HepG2 (cell line): ENCODE results near the gene SASH1. TPM values are rescaled to one million over a fixed set of nuclear protein-coding genes. Genes with fewer than 3 reads are reported as not detected.

Experiments
- ATAC-seq: fragments of 200-7000 bp; cut with Tn5 transposase; 3 replicates; pipeline ENCODE4 v1.9.1; 2020; ENCODE audit warnings: mild to moderate bottlenecking, moderate library complexity
- BruUV-seq: library from RNA; stranded (reverse); fragments of 400-500 nt; replicated peaks from 2 replicates; lab custom pipeline; 2021; lab: Mats Ljungman, UMichigan
- CTCF ChIA-PET: fragments of 300-600 bp; formaldehyde crosslinking; extraction: SDS; loops from one replicate; lab custom pipeline; 2021; ENCODE audit warnings: low total read pairs, inconsistent platforms, low intra/inter-chr PET ratio; lab: Yijun Ruan, JAX
- POLR2A ChIA-PET: fragments of 350-600 bp; sonication (Branson Sonifier 250); formaldehyde crosslinking; loops from one replicate; lab custom pipeline; 2020; ENCODE audit warnings: antibody characterized with exemption, inconsistent platforms; lab: Yijun Ruan, JAX
- DNase-seq: peaks from one replicate; pipeline ENCODE4 v3.0.0-alpha.2; 2015; ENCODE audit warnings: low spot score
- FAIRE-seq: peaks from 3 replicates; lab custom pipeline; 2011; peaks lifted over from hg19 to GRCh38; lab: Jason Lieb, UNC
- H2AFZ ChIP-seq: one replicate; pipeline ENCODE4 v1.6.1; 2011; ENCODE audit warnings: low read length, inconsistent platforms
- H3K27ac ChIP-seq: fragments of 300-600 bp; 3 replicates; pipeline ENCODE4 v1.8.0; 2011; ENCODE audit warnings: mixed run types, mild to moderate bottlenecking, mixed read lengths, low read length, inconsistent platforms; ENCODE audit not compliant: insufficient read depth; ENCODE audit errors: extremely low read length
- H3K27me3 ChIP-seq, 2 experiments: fragments of 200-600 bp in 1 of 2; 2 replicates in 1 of 2; 3 replicates in 1 of 2; pipeline versions ENCODE4 v1.6.0 to v1.8.0; 2011; ENCODE audit warnings: low read length in 2 of 2, mild to moderate bottlenecking in 2 of 2, moderate library complexity in 2 of 2, inconsistent platforms in 1 of 2; ENCODE audit not compliant: insufficient read depth in 2 of 2, control insufficient read depth in 1 of 2
- H3K36me3 ChIP-seq, 2 experiments: fragments of 200-600 bp in 1 of 2; replicated peaks in 1 of 2; 2 replicates in 1 of 2; 3 replicates in 1 of 2; pipeline versions ENCODE4 v1.5.1 to v1.8.0; 2011; ENCODE audit warnings: low read length in 2 of 2, inconsistent platforms in 1 of 2; ENCODE audit not compliant: insufficient read depth in 2 of 2, control insufficient read depth in 1 of 2
- H3K4me1 ChIP-seq: 2 replicates; pipeline ENCODE4 v1.5.1; 2012; ENCODE audit warnings: low read length, inconsistent platforms; ENCODE audit not compliant: insufficient read depth
- H3K4me2 ChIP-seq: 2 replicates; pipeline ENCODE4 v1.6.0; 2011; ENCODE audit warnings: low read depth, low read length, inconsistent platforms
- H3K4me3 ChIP-seq, 3 experiments: fragments of 200-600 bp in 1 of 3; sonication (generic), shearing (Covaris generic) in 1 of 3; replicated peaks in 1 of 3; 2 replicates each; pipeline ENCODE4 v1.5.1; 2011 to 2016; ENCODE audit warnings: low read length in 3 of 3, inconsistent platforms in 2 of 3, low read depth in 2 of 3, mild to moderate bottlenecking in 2 of 3, control low read depth in 1 of 3, mixed read lengths in 1 of 3; ENCODE audit not compliant: insufficient read depth in 1 of 3
- H3K79me2 ChIP-seq: one replicate; pipeline ENCODE4 v1.6.1; 2011; ENCODE audit warnings: low read length, inconsistent platforms; ENCODE audit not compliant: insufficient read depth
- H3K9ac ChIP-seq: 2 replicates; pipeline ENCODE4 v1.6.0; 2011; ENCODE audit warnings: mild to moderate bottlenecking, low read depth, low read length, inconsistent platforms; ENCODE audit not compliant: insufficient read depth
- H3K9me3 ChIP-seq: 2 replicates; pipeline ENCODE4 v1.5.1; 2012; ENCODE audit warnings: mild to moderate bottlenecking, low read length
- H4K20me1 ChIP-seq: 2 replicates; pipeline ENCODE4 v1.6.0; 2011; ENCODE audit warnings: inconsistent platforms, mild to moderate bottlenecking, low read length, moderate library complexity; ENCODE audit not compliant: insufficient read depth
- AHDC1 ChIP-seq: sonication (generic); formaldehyde crosslinking; IDR thresholded peaks from 2 replicates; pipeline ENCODE4 v1.5.1; 2020; ENCODE audit warnings: mild to moderate bottlenecking, missing genetic modification reagents, borderline replicate concordance
- ASH2L ChIP-seq: fragments of 300-600, 200-600 bp; sonication (generic); IDR thresholded peaks from 2 replicates; pipeline ENCODE4 v1.7.0; 2017; ENCODE audit warnings: low read depth, mild to moderate bottlenecking, moderate library complexity, mixed read lengths, low read length; ENCODE audit not compliant: insufficient read length
- GLMP ChIP-seq: sonication (generic); formaldehyde crosslinking; IDR thresholded peaks from 2 replicates; pipeline ENCODE4 v1.9.0; 2021; ENCODE audit warnings: missing genetic modification reagents, mild to moderate bottlenecking, borderline replicate concordance
- HNF4G ChIP-seq, 2 experiments: sonication (generic) in 1 of 2; formaldehyde crosslinking in 1 of 2; IDR thresholded peaks; 2 replicates each; pipeline versions ENCODE4 v1.4.0 to v1.6.1; 2011 to 2020; ENCODE audit warnings: borderline replicate concordance in 2 of 2, low read depth in 2 of 2, mild to moderate bottlenecking in 2 of 2, low read length in 1 of 2, missing genetic modification reagents in 1 of 2, moderate library complexity in 1 of 2
- KAT8 ChIP-seq: IDR thresholded peaks from 2 replicates; pipeline ENCODE4 v1.6.1; 2016; ENCODE audit warnings: missing genetic modification reagents, missing compliant biosample characterization
- NR2C2 ChIP-seq: sonication (generic); formaldehyde crosslinking; IDR thresholded peaks from 2 replicates; pipeline ENCODE4 v1.4.0; 2020; ENCODE audit warnings: missing genetic modification reagents, mild to moderate bottlenecking, moderate library complexity, borderline replicate concordance
- POLR2AphosphoS2 ChIP-seq: IDR thresholded peaks from 2 replicates; pipeline ENCODE4 v1.6.1; 2011; ENCODE audit warnings: low read depth, low read length, improper control_type of control experiment
- RARA ChIP-seq: IDR thresholded peaks from 2 replicates; pipeline ENCODE4 v1.6.1; 2016; ENCODE audit warnings: missing genetic modification reagents, missing compliant biosample characterization
- ZNF292 ChIP-seq: sonication (generic); formaldehyde crosslinking; IDR thresholded peaks from 2 replicates; pipeline ENCODE4 v1.8.1; 2022; ENCODE audit warnings: mild to moderate bottlenecking, low read depth, missing genetic modification reagents, borderline replicate concordance
- WGBS: methylation state at CpG from one replicate; pipeline ENCODE4 v1.1.6; 2017; ENCODE audit warnings: low lambda C conversion rate; 5-methylcytosine and 5-hydroxymethylcytosine counted together
- in situ Hi-C: cut with HindIII; loops from 2 replicates; pipeline ENCODE4 v1.10.0; 2017; ENCODE audit warnings: low pct_unique_long_range_greater_than_20kb; ENCODE audit not compliant: extremely low pct_ligation_motif_present
- intact Hi-C: fragments of 100-400 bp; cut with micrococcal nuclease; formaldehyde crosslinking; loops from one replicate; pipeline ENCODE4 v1.10.0; 2022; ENCODE audit not compliant: unreplicated experiment
- polyA plus RNA-seq, 8 experiments: library from polyadenylated mRNA; depleted of rRNA in 3 of 8; stranded (reverse) in 7 of 8; unstranded in 1 of 8; fragments of >200 nt; fragmentation: Illumina TruSeq in 4 of 8; extraction: Trizol in 4 of 8; gene quantifications; 2 replicates each; pipeline versions ENCODE4 v1.2.1 to v1.2.3, GENCODE V29; 2011 to 2016; ENCODE audit warnings: low read depth in 4 of 8, missing spikeins in 1 of 8, mixed read lengths in 1 of 8; ENCODE audit not compliant: insufficient read depth in 1 of 8
- total RNA-seq, 5 experiments: library from RNA; depleted of rRNA; stranded (reverse); fragments of >200 nt; fragmentation: Illumina TruSeq; extraction: Trizol; gene quantifications; 2 replicates each; pipeline ENCODE4 v1.2.3, GENCODE V29; 2016; ENCODE audit warnings: low read depth in 1 of 5
- TF ChIP-seq, protein P1 (sequence below): sonication (generic); formaldehyde crosslinking; conservative IDR thresholded peaks from 2 replicates; pipeline ENCODE4 v1.8.0; 2022; ENCODE audit warnings: mild to moderate bottlenecking, moderate library complexity, missing genetic modification reagents
- TF ChIP-seq, protein P2 (sequence below): sonication (generic); formaldehyde crosslinking; IDR thresholded peaks from 2 replicates; pipeline ENCODE4 v1.4.0; 2020; ENCODE audit warnings: low read depth, mild to moderate bottlenecking, missing genetic modification reagents

SASH1 gene
- total and polyA plus RNA-seq, 2 of the 13 experiments (the other 11 are each of a cell fraction or from before 2014, with no cell fraction given), result 7.5 to 8.2 TPM

GRCh38 chr6:148340586-148341297 is 1.9 kb upstream of the SASH1 start:
- Histone ChIP-seq H3K79me2 (peaks cover 13% of the 10 kb centered on the region), H3K27me3 (no peaks in the 10 kb centered on the region; a peak in 1 of 5 replicates), H3K27ac (no peak overlapping the region), H3K9me3 (no peaks in the 10 kb centered on the region), H3K4me2 (peak overlapping the region; percentile 95), H3K4me1 (peaks cover 39% of the 10 kb centered on the region), H3K4me3 (0 out of 6 replicates have a peak overlapping the region, but pooled peaks of 1 of the 3 experiments have one; percentile 82), H4K20me1 (0 out of 2 replicates have a peak, but pooled peaks cover 4% of the 10 kb centered on the region), H3K36me3 (no peaks in the 10 kb centered on the region), H3K9ac (no peak overlapping the region), H2AFZ (no peak overlapping the region)
- ChIA-PET CTCF (no interaction called here), POLR2A (interaction anchor here (0.5 to 0.8 kb wide), 2 partner anchors 9 to 47 kb away, joined by 3 read pairs; no protein-coding TSS in a partner anchor)
- ATAC-seq (no peak; the same call in 2 of the 3 replicates), FAIRE-seq (peak; percentile 50), DNase-seq (peak; percentile 48)
- no TSS peak for BruUV-seq
- in situ Hi-C loops (no loop called here), intact Hi-C loops (loop anchor here (5.0 kb wide), 2 partner anchors 33 to 57 kb away; no protein-coding TSS in a partner anchor)
- WGBS, result 53% methylated on average over 9 of the region's 9 CpGs
- TF ChIP-seq, protein P1, sequence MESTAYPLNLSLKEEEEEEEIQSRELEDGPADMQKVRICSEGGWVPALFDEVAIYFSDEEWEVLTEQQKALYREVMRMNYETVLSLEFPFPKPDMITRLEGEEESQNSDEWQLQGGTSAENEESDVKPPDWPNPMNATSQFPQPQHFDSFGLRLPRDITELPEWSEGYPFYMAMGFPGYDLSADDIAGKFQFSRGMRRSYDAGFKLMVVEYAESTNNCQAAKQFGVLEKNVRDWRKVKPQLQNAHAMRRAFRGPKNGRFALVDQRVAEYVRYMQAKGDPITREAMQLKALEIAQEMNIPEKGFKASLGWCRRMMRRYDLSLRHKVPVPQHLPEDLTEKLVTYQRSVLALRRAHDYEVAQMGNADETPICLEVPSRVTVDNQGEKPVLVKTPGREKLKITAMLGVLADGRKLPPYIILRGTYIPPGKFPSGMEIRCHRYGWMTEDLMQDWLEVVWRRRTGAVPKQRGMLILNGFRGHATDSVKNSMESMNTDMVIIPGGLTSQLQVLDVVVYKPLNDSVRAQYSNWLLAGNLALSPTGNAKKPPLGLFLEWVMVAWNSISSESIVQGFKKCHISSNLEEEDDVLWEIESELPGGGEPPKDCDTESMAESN, result no peak
- TF ChIP-seq, protein P2, sequence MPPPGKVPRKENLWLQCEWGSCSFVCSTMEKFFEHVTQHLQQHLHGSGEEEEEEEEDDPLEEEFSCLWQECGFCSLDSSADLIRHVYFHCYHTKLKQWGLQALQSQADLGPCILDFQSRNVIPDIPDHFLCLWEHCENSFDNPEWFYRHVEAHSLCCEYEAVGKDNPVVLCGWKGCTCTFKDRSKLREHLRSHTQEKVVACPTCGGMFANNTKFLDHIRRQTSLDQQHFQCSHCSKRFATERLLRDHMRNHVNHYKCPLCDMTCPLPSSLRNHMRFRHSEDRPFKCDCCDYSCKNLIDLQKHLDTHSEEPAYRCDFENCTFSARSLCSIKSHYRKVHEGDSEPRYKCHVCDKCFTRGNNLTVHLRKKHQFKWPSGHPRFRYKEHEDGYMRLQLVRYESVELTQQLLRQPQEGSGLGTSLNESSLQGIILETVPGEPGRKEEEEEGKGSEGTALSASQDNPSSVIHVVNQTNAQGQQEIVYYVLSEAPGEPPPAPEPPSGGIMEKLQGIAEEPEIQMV, result no peak
- TF ChIP-seq RARA (CRISPR knock-in tag), result peak; percentile 59
- TF ChIP-seq AHDC1 (CRISPR knock-in tag), result no peak
- TF ChIP-seq HNF4G (IDR thresholded peaks at IDR 0.05; ENCODE audit: borderline replicate concordance, low read depth, low read length), result 0 out of 2 replicates have a peak, but pooled peaks have one; percentile 31
- TF ChIP-seq HNF4G (CRISPR knock-in tag; IDR thresholded peaks at IDR 0.05; ENCODE audit: borderline replicate concordance, low read depth), result no peak
- 0 out of 2 replicates have a peak, but pooled peaks have one; percentile 14 for TF ChIP-seq KAT8 (CRISPR knock-in tag)
- TF ChIP-seq POLR2AphosphoS2, result no peak
- peak; percentile 49; the same call in 1 of the 2 replicates for TF ChIP-seq NR2C2 (CRISPR knock-in tag)
- TF ChIP-seq ZNF292 (CRISPR knock-in tag), result peak; percentile 69; the same call in 1 of the 2 replicates
- TF ChIP-seq GLMP (CRISPR knock-in tag), result no peak
- TF ChIP-seq ASH2L, result peak; percentile 21
